BE2C (cell line): Measurements from ENCODE around the gene XXYLT1.

Experiments used
- DNase-seq: peaks from one replicate; pipeline ENCODE4 v3.0.0-alpha.2; 2020
- H3K27me3 ChIP-seq: fragments of 250-450 bp; sonication (Bioruptor Pico); 2 replicates; pipeline ENCODE4 v1.5.1; 2020; ENCODE audit warnings: mild to moderate bottlenecking
- H3K36me3 ChIP-seq: fragments of 250-450 bp; sonication (Bioruptor Pico); 2 replicates; pipeline ENCODE4 v1.5.1; 2020; ENCODE audit warnings: mild to moderate bottlenecking
- H3K4me1 ChIP-seq: fragments of 250-450 bp; sonication (Bioruptor Pico); 2 replicates; pipeline ENCODE4 v1.5.1; 2020
- H3K4me3 ChIP-seq: 2 replicates; pipeline ENCODE4 v1.5.1; 2011; ENCODE audit warnings: low read depth, low read length
- H3K9me3 ChIP-seq: fragments of 250-450 bp; sonication (Bioruptor Pico); 2 replicates; pipeline ENCODE4 v1.5.1; 2020
- CTCF ChIP-seq: IDR thresholded peaks from 2 replicates; pipeline ENCODE4 v1.5.1; 2012; ENCODE audit warnings: mild to moderate bottlenecking, low read depth, low read length

Gene XXYLT1

DNA sequence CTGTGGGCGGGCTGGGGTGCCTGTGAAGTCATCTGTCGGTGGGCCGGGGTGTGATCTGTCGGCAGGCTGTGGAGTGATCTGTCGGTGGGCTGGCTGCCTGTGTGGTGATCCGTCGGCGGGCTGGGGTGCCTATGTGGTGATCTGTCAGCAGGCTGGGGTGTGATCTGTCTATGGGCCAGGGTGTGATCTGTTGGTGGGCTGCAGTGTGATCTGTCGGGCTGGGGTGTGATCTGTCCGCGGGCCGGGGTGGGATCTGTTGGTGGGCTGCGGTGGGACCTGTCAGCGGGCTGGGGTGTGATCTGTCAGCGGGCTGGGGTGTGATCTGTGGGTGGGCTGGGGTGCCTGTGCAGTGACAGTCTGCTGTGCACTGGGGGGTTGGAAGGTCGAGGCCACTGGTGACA lies 204.5 kb downstream of the XXYLT1 start:
- peaks cover 5% of the 10 kb centered on the region; the same call in 1 of the 2 replicates for H3K36me3 ChIP-seq
- TF ChIP-seq CTCF: no peak
- H3K27me3 ChIP-seq: no peaks in the 10 kb centered on the region
- H3K4me1 ChIP-seq: no peaks in the 10 kb centered on the region
- DNase-seq: peak; percentile 5
- no peaks in the 10 kb centered on the region for H3K9me3 ChIP-seq
- H3K4me3 ChIP-seq: no peak overlapping the region

- peak; percentile 3 for DNase-seq
- Histone ChIP-seq H3K4me1 (no peaks in the 10 kb centered on the region), H3K27me3 (no peaks in the 10 kb centered on the region), H3K36me3 (peaks cover 5% of the 10 kb centered on the region; the same call in 1 of the 2 replicates), H3K4me3 (no peak overlapping the region), H3K9me3 (no peaks in the 10 kb centered on the region)
- no peak for TF ChIP-seq CTCF
Measured at GRCh38 chr3:195065864-195066185, 205.1 kb downstream of the XXYLT1 start.

GRCh38 chr3:195065142-195065863 lies 205.7 kb downstream of the XXYLT1 start:
- no peak for TF ChIP-seq CTCF
- H3K4me1 ChIP-seq: no peaks in the 10 kb centered on the region
- DNase-seq: peak; percentile 6
- H3K9me3 ChIP-seq: no peaks in the 10 kb centered on the region
- H3K27me3 ChIP-seq: no peaks in the 10 kb centered on the region
- peaks cover 5% of the 10 kb centered on the region; the same call in 1 of the 2 replicates for H3K36me3 ChIP-seq
- no peak overlapping the region for H3K4me3 ChIP-seq

GRCh38 chr3:195064300-195064931 lies 206.5 kb downstream of the XXYLT1 start:
- H3K4me3 ChIP-seq: no peak overlapping the region
- no peak for TF ChIP-seq CTCF

GRCh38 chr3:195063581-195064193 lies 207.3 kb downstream of the XXYLT1 start:
- Histone ChIP-seq H3K27me3 (no peaks in the 10 kb centered on the region), H3K36me3 (0 out of 2 replicates have a peak, but pooled peaks cover 1% of the 10 kb centered on the region), H3K9me3 (no peaks in the 10 kb centered on the region), H3K4me1 (no peaks in the 10 kb centered on the region), H3K4me3 (no peak overlapping the region)
- no peak for TF ChIP-seq CTCF
- no peak for DNase-seq

More at GRCh38 chr3:195064300-195064931, 206.5 kb downstream of the XXYLT1 start:
- DNase-seq: no peak
- Histone ChIP-seq H3K27me3 (no peaks in the 10 kb centered on the region), H3K4me1 (no peaks in the 10 kb centered on the region), H3K9me3 (no peaks in the 10 kb centered on the region), H3K36me3 (peaks cover 5% of the 10 kb centered on the region; the same call in 1 of the 2 replicates)
